ENCODE data around the gene LINGO1.

The LINGO1 gene

DNA sequence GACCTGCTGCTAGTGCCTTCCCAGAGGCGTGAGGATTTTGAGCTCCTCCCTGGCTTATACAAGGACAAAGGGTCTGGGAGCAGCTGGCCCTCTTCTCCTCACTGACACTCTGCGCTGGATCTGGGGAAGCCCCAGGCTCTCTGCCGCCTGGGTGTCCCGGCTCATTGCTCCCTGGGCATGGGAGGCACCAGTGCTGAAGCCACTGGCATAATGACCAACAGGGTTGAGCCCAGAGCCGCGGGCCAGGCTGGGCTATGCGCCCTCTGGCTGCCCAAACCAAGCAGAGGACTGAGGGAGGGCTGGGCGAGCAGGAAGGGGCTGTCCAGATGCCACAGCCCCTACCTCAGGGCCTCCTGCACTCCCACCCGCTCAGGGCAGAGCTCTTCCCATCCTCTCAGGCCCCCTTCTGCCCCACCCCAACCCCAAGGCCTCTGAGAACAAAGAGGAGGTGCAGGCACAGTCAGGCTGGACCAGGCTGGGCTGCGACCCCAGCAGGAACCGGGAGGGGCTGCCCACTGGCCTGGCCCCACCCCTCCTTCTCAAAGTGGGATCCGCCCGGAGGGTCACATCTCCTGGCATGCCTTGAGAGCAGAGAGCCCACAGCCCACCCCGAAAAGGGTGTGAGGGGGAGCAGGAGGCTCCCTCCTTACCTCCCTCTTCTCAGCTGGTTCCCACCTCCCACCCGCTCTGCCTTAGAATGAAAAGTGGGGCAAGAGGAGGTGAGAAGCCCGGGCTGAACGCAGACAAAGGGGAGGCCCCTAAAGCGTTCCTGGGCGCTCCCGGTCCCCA, 1.6 kb downstream of the LINGO1 start:
- no peak for DNase-seq

DNA sequence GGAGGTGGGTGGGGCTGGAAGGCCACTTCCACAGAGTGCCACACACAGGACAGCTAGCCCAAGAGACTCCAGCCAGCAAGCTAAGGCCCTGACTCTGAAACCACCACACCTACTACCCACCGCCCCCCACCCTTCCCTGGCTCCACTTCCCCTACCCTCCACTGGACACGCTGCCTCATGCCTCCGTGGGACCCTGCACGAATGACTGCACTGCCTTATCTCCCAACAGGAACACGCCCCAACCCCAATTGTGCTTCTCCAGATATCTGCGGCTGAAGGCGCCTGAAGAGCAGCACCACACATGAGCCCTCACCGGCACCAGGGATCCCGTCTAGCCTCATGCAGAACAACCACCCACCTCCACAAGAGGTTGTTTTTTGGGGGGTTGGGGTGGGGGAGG, 2.7 kb downstream of the LINGO1 start:
- DNase-seq = no peak

GRCh38 chr15:77629070-77630030, 3.4 kb downstream of the LINGO1 start:
- DNase-seq = no peak

- no peak for DNase-seq
Observed at GRCh38 chr15:77628010-77628409, 4.7 kb downstream of the LINGO1 start.

- no peak for DNase-seq
Observed at GRCh38 chr15:77627581-77627980, 5.1 kb downstream of the LINGO1 start.

DNA sequence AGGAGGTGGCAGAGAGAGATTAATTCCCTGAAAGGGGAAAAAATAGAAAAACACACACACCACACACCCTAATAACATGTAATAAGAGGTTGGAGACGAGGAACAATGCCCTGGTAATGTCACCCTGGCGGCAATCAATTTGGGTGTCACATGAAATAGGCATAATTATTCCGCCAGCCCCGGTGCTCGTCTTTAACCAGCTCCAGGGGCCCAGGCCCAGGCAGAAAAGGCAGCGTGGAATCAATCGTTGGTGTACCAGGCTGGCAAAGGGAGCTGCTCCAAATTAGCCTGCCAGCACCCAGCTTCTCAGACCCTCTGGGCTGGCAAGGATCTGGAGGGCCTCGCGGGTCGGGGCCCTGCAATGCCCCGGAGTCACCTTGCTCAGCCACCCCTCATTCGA, 5.6 kb downstream of the LINGO1 start:
- peak; percentile 89 for DNase-seq

DNA sequence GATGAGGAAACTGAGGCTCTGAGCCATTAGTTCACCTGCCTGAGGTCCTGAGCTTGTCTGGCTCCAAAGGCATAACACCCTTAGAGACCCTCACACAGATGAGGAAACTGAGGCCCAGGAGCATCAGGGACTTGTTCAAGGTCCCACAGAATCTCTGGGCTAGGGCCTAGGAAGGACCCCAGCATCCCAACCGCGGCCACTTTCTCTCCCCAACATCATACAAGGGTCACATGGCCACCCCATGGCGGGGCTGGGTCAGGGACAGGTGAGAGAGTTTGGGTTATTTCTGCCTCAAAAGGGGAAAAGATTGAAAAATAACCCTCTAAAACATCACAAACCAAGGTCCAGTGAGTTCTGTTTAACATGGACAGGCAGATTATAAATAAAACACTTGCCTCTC, 6.7 kb downstream of the LINGO1 start:
- DNase-seq = no peak

DNA sequence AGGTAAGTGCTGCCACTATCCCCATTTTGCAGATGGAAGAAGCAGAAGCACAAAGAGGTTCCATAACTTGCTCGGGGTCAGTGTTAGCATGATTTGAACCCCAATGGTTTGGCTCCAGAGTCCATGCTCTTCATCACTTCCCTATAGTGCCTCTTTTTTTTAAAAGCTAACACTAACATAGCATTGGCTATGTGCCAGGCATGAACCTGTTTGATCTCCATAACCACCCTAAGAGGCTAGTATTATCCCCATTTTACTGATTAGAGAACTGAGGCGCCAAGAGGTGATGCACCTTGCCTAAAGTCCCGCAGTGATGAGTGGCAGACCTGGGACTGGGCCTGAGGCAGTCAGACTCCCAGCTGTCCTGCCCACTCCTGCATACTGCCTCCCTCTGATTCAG, 7.3 kb downstream of the LINGO1 start:
- DNase-seq = no peak

DNA sequence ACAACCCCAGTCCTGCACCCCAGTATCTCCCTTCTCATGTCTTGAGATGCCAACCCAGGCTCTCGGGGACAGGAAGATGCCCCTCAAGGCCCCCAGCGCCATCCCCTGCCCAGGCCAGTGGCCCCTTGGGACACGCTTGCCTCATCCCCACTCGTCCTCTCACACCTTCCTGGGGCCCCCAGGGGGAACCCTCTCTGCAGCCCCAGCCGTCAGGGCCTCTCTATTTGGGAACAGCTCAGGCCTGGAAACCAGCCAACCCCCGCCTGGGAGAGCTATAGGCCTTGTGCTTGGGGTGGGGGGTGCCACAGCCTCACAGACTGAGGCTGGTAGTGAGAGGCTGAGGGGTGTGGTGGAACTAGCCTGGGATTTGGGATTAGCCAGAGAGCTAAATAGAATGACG, 7.8 kb downstream of the LINGO1 start:
- no peak for DNase-seq

GRCh38 chr15:77623755-77624524, 8.8 kb downstream of the LINGO1 start:
- no peak for DNase-seq

DNA sequence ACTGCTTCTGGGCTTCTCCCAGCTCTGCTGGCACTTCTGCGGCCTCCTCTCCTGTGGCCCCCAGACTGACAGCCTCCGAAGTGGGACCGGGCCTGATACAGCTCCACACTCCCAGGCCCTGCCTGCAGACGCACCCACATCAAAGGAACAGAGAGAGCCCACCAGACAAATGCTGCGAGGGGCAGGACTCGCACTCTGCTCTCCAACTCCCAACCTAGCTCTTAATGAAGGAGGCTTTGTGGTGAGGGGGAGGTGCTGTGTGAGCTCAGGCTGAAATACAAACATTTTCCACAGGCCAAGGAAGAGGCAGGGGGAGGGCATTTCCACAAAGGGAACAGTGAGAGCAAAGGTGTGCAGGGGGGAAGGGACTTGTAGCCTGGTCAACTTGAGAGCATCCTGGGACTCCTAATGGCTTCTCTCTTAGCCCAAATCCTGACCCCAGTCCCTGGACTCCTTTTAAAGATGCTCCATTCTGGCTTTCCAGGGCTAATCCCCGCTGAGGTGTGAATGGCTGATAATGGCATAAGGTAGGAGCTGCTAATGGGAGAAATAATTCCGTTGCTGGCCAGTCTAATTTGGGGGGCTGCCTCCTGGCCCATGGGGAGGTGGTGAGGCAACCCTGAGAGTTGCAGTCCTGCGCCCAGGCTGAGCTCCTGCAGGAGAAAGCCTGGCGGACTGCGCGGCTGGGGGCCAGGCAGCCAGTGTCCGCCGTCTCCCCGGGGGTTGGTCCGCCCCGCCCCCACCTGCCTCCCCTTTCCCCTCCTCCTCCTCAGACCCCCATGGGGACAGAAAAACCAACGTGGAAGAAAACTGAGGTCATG, 9.6 kb downstream of the LINGO1 start:
- DNase-seq = no peak

- no peak for DNase-seq
Observed at GRCh38 chr15:77622209-77622933, 10.3 kb downstream of the LINGO1 start.

- no peak for DNase-seq
Observed at GRCh38 chr15:77621847-77622208, 10.9 kb downstream of the LINGO1 start.

DNA sequence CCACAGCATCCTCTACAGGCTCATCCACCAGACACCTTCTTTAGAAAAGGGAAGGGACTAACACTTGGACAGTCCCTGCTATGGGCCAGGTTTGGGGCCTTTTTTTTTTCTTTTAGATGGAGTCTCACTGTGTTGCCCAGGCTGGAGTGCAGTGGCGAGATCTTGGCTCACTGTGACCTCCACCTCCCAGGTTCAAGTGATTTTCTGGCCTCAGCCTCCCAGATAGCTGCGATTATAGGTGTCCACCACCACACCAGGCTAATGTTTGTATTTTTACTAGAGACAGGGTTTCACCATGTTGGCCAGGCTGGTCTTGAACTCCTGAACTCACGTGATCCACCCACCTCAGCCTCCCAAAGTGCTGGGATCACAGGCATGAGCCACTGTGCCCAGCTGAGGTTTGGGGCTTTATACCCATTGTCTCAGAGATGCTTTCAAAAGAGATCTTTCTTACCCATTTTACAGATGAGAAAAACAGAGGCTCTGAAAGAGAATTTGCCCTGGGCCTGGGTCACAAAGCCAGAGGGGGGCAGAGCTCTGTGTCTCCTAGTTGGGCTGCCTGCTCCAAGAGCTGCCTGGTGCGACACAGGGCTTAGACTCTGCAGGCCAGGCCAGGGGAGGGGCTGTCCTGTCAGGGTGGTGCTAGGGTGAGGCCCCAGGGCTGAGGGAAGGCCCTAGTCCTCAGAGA, 11.6 kb downstream of the LINGO1 start:
- no peak for DNase-seq

DNA sequence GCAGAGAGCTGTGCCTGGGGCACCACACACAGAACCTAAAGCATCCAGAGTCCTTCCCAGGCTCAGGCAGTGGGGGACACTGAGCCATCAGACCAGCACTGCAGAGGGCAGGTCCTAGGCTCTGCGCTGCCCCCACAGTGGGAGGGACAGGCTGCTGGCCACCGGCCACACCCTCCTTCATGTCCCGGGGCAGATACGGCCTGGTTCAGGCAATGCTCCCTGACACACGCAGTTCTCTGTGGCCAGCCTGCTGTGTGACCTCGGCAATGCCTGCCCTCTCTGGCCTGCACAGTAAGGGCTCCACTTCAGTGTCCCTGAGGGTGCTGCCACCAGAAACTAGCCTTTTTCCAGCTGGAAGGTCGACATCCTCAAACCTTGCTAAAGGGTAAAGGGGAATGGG, 12.4 kb downstream of the LINGO1 start:
- no peak for DNase-seq

DNA sequence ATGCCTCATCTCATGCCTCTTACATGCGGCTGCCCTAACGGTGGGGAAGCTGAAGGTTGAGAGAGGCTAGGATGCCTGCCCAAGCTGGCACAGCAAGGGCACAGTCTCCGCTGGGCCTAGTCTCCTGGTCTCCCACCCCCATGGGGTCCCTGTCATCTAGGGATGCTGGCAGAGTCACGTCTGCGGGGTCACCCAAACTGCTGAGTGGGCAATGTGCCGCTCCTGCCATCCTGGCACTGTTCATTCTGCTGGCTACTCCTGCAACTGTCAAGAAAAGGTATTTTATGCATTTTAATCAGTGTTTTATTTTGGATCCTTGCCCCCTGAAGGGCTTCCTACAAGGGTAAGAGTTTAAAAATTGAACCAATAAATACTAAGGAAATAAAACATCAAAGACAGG, 12.8 kb downstream of the LINGO1 start:
- DNase-seq = no peak

DNA sequence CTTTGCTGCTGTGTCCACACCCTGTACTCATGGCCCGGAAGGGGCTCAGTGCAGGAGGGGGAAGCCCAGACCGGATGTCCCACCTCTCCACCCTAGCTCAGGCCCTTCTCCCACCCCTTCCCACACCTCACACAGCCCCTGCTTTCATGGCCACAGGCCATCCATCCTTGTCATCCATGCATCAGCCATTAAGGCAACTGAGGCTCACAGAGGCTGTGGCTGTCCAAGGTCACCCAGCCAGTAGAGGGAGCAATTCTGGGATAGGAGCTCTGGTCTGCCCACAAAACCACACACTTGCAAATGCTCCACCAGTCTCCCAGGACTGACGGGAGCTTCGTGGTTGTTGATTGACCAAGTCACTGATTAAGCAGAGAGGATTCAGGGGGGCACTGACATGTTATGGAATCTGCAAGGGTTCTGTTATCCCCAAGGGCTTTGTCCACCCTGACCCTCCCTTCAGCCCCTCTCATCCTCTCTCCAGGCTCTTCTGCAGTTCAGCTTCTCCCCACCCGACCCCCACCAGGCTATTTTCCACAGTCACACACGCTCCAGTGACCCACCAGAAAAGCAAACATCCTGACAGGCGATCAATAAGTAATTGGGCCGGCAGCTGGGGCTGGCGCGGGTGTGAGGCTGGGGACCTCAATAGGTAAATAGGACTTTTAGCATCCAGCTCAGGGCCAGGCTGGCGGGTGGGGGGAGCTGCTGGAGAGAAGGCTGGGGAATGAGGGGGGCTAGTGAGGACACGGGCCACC, 15.1 kb downstream of the LINGO1 start:
- DNase-seq = no peak

DNA sequence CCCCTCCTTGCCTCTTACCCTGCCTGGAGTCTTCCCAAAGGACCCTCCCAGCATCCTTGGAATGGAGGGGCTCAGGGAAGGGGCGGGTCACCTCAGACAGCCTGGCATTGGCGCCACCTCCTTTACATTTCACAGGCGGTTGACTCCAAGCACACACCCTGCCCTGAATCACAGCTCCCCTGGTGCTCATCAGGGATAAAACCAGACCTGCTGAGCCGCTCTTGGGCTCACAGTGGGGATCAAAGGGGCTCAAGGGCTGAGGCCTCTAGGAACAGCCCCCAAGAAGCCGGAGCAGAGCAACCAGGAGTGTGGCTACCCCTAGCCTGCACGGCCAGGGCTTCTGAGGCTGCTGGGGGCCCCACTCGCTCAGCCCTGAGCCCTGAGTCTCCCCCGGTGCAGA, 16.6 kb downstream of the LINGO1 start:
- no peak for DNase-seq

DNA sequence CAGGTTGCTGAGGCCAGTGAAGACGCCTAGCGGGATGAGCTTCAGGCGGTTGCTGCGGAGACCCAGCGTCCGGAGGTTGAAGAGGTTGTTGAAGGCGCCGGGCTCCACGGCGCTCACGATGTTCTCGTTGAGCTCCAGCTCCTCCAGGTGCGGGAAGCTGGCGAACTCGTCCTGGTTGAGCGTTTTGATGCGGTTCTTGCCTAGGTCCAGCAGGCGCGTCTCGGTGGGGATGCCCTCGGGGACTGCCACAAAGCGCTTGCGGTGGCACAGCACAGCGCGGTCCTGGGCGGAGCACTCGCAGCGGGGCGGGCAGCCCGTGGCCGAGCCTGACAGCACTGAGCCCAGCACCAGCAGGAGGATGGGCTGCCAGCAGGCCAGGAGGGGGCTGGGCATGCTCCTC, 17.2 kb downstream of the LINGO1 start:
- DNase-seq = no peak

- no peak for DNase-seq
Observed at GRCh38 chr15:77614251-77614806, 18.4 kb downstream of the LINGO1 start.

All from NCI-H2227 treated with DMSO at 0.1 percent for 48 hours (cell line).